Measurements from ENCODE around the gene ODAD2.

- TF ChIP-seq CTCF (IDR thresholded peaks at IDR 0.05) (no peak), POLR2A (IDR thresholded peaks at IDR 0.05) (no peak)
Observed at GRCh38 chr10:27804136-27804535, 194.7 kb downstream of the ODAD2 start.
